GM12873 (cell line): ENCODE measurements around the gene SAMD4A.

Experiments used
- TF ChIP-seq, protein P1 (sequence below): IDR thresholded peaks from 2 replicates; pipeline ENCODE4 v1.5.1; 2012; ENCODE audit warnings: low read depth, mild to moderate bottlenecking, moderate library complexity, low read length, control low read depth; ENCODE audit not compliant: insufficient read depth; ENCODE audit errors: missing control alignments

The SAMD4A gene

DNA sequence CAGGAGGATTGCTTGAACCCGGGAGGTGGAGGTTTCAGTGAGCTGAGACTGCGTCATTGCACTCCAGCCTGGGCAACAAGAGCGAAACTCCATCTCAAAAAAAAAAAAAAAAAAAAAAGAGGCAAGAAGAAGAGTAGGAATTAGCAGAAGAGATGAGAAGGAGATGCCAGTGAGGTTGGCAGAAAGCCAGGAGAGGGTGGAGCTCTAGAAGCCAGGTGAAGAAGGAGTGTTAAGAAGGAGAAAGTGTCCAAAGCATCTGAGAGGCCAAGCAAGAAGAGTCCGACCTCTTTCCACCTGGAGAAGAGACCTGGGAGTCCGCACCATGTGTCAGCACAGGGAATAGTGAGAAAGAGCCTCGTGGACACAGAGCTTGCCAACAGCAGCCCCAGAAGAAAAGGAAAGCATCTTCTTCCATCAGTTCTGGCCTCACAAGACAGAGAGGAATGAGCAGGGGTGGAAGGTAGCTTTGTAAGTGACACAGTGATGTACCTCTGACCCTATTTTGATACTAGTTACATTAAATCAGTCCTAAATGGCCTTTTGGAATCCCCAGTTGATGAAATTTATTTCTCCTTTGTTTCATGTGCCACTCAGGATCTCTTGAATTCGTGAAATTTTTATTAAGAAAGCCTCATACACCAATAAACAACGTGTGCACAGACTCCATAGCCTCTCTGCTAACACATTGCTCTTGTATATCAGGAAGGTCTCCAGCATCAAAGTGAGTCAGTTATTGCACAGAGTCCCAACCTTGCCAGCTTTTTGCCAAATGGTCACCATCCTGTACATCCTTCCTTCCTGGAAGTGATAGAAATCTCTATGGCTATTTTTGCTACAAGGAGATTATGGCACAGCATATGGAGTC, 70.6 kb downstream of the SAMD4A start:
- TF ChIP-seq, protein P1, sequence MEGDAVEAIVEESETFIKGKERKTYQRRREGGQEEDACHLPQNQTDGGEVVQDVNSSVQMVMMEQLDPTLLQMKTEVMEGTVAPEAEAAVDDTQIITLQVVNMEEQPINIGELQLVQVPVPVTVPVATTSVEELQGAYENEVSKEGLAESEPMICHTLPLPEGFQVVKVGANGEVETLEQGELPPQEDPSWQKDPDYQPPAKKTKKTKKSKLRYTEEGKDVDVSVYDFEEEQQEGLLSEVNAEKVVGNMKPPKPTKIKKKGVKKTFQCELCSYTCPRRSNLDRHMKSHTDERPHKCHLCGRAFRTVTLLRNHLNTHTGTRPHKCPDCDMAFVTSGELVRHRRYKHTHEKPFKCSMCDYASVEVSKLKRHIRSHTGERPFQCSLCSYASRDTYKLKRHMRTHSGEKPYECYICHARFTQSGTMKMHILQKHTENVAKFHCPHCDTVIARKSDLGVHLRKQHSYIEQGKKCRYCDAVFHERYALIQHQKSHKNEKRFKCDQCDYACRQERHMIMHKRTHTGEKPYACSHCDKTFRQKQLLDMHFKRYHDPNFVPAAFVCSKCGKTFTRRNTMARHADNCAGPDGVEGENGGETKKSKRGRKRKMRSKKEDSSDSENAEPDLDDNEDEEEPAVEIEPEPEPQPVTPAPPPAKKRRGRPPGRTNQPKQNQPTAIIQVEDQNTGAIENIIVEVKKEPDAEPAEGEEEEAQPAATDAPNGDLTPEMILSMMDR: no peak

DNA sequence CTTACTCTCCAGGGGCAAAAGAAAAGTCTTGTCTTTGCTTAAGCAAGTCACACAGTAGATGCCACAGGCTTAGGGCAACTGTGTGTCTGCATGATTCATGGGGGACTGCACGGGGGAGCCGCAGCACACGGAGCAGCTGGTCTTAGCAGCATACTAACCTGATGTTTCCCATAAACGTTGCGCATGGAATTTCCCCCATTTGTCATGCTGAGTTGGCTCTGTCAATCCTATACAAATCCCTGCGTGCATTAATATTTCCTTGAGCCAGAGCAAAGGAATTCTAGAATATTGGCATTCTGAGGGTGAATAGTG, 71.2 kb downstream of the SAMD4A start:
- TF ChIP-seq, protein P1: no peak

DNA sequence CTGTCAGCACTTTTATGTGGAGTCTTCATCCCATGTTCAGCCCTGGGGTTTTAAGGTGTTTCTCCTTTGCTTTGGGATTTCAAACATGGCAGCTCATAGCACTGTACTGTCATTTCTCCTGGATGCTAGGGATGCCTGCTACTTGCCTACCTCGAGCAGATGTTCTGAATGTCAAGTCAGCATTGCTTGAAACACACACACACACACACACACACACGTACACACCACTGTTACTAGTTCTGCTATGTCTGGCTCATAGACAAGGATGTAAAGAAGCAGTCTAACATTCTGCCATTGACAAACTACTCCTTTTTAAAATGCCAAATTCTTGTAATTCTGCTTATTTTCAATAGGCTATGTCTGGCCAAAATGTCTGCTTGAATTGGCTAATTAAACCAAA, 72.7 kb downstream of the SAMD4A start:
- TF ChIP-seq, protein P1: no peak

GRCh38 chr14:54640506-54640905, 73.6 kb downstream of the SAMD4A start:
- TF ChIP-seq, protein P1: no peak

- TF ChIP-seq, protein P1: no peak
These were observed 75.2 kb downstream of the SAMD4A start for GRCh38 chr14:54642121-54642520.

DNA sequence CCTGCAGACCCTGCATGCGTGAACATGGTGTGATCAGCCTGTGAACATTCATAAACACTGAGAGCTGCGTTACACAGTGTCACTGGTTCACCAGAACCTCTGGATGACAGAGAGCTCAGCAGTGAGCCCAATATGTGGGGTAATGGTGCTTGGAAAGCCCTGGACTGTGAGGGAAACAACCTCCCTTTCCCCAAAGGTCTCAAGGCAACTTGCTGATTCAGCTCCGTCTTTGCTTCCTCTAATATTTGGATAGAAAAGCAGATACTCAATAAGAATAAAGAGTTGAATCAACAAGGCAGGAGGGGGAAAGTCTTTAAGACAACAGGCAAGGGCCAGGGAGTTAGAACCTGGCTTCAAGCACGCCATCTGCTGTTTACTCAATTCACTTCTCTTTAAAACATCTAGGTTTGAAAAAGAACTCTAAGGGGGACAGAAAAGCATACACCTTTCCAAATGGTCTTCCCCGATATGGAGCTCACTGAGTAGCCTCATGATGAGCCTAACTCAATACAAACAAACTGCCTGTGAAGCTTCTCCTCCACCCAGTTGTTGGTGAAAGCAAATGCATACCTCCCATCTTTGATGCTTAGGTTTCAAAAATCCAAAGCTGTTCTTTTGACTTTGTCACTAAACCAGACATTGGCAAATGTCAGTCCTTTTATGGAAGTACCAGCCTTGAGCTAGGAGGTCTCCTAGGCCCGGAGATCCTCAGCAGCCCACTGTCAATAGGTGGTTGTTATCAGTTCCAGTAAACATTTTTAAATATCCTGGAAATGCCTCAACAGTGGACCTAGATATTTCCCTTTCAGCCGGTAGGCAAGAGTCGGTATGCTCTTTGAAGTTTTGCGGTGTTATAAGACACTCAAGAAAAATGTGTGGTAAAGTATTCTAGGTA, 76.1 kb downstream of the SAMD4A start:
- TF ChIP-seq, protein P1: peak; percentile 41

DNA sequence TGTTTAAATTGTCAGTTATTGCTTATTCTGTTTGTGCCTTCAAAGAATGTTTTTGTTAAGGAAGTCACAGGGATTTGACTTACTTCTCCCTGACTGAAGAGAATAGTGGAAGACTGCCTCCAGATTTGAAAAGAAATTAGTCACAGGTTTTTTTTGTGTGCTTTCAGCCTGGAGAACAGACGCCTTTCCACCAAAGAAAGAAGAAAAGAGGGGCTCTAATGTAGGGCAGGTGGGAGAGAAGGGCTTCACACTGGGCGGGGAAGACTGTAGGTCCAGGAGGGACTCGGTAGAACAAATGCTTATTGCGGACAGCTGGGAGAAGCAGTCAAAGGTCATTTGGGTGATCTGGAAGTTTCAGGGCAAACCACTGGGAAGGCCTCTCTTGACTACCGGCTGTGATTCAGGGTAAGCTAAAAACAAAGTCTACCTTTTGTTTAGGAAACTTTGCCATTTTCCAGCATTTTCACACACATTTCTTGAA, 76.8 kb downstream of the SAMD4A start:
- TF ChIP-seq, protein P1: no peak
